Osteocyte (in vitro differentiated cells): Measurements from ENCODE around the gene OSBPL5. TPM values are rescaled to one million over a fixed set of nuclear protein-coding genes. Genes with fewer than 3 reads are reported as not detected.

Source experiments
- DNase-seq: peaks from one replicate; pipeline ENCODE4 v3.0.0; 2021; ENCODE audit warnings: mixed read lengths; ENCODE audit not compliant: unreplicated experiment; ENCODE audit errors: extremely low spot score
- H3K27ac Mint-ChIP-seq: one replicate; pipeline ENCODE4 v1.8.0; 2021; ENCODE audit warnings: mild to moderate bottlenecking, mixed read lengths; ENCODE audit not compliant: unreplicated experiment
- H3K27me3 Mint-ChIP-seq: one replicate; pipeline ENCODE4 v1.8.0; 2021; ENCODE audit warnings: mixed read lengths; ENCODE audit not compliant: unreplicated experiment
- H3K36me3 Mint-ChIP-seq: one replicate; pipeline ENCODE4 v1.8.0; 2021; ENCODE audit warnings: mixed read lengths; ENCODE audit not compliant: unreplicated experiment
- H3K4me1 Mint-ChIP-seq: one replicate; pipeline ENCODE4 v1.8.0; 2021; ENCODE audit warnings: mixed read lengths; ENCODE audit not compliant: unreplicated experiment
- H3K4me3 Mint-ChIP-seq: one replicate; pipeline ENCODE4 v1.8.0; 2021; ENCODE audit warnings: mild to moderate bottlenecking, moderate library complexity, mixed read lengths; ENCODE audit not compliant: unreplicated experiment
- H3K9me3 Mint-ChIP-seq: one replicate; pipeline ENCODE4 v1.8.0; 2021; ENCODE audit warnings: mixed read lengths; ENCODE audit not compliant: unreplicated experiment
- CTCF ChIP-seq: fragments of 200-600 bp; sonication (generic); IDR thresholded peaks from 2 replicates; pipeline ENCODE4 v1.5.0; 2021; ENCODE audit warnings: antibody characterized with exemption, mild to moderate bottlenecking, moderate library complexity
- total RNA-seq: library from RNA; stranded (reverse); gene quantifications from 2 replicates; pipeline ENCODE4 v1.2.1, GENCODE V29; 2021

The OSBPL5 gene
- total RNA-seq, 1 donor from 2014 or later: 47.9 TPM

GRCh38 chr11:3147257-3147619 lies 17.9 kb downstream of the OSBPL5 start:
- H3K27ac Mint-ChIP-seq: peak overlapping the region; percentile 34
- H3K9me3 Mint-ChIP-seq: no peaks in the 10 kb centered on the region
- H3K36me3 Mint-ChIP-seq: peaks cover 3% of the 10 kb centered on the region
- no peak for TF ChIP-seq CTCF
- DNase-seq: no peak
- H3K27me3 Mint-ChIP-seq: no peaks in the 10 kb centered on the region
- H3K4me1 Mint-ChIP-seq: peaks cover 51% of the 10 kb centered on the region
- H3K4me3 Mint-ChIP-seq: no peak overlapping the region

GRCh38 chr11:3146612-3147256 lies 18.4 kb downstream of the OSBPL5 start:
- Mint-ChIP-seq H3K27ac (peak overlapping the region; percentile 54), H3K36me3 (peaks cover 2% of the 10 kb centered on the region), H3K9me3 (no peaks in the 10 kb centered on the region), H3K4me3 (no peak overlapping the region), H3K27me3 (no peaks in the 10 kb centered on the region), H3K4me1 (peaks cover 46% of the 10 kb centered on the region)
- no peak for TF ChIP-seq CTCF
- no peak for DNase-seq

GRCh38 chr11:3145206-3145520 lies 19.9 kb downstream of the OSBPL5 start:
- TF ChIP-seq CTCF: no peak
- Mint-ChIP-seq H3K27me3 (no peaks in the 10 kb centered on the region), H3K9me3 (no peaks in the 10 kb centered on the region), H3K4me3 (no peak overlapping the region), H3K36me3 (no peaks in the 10 kb centered on the region), H3K4me1 (peaks cover 35% of the 10 kb centered on the region), H3K27ac (no peak overlapping the region)
- no peak for DNase-seq

GRCh38 chr11:3144296-3145205 lies 20.6 kb downstream of the OSBPL5 start:
- H3K27me3 Mint-ChIP-seq: no peaks in the 10 kb centered on the region
- peaks cover 31% of the 10 kb centered on the region for H3K4me1 Mint-ChIP-seq
- no peak overlapping the region for H3K4me3 Mint-ChIP-seq
- TF ChIP-seq CTCF: no peak
- no peaks in the 10 kb centered on the region for H3K36me3 Mint-ChIP-seq
- H3K9me3 Mint-ChIP-seq: no peaks in the 10 kb centered on the region
- DNase-seq: no peak
- H3K27ac Mint-ChIP-seq: no peak overlapping the region

GRCh38 chr11:3143136-3143880 lies 21.8 kb downstream of the OSBPL5 start:
- no peaks in the 10 kb centered on the region for H3K27me3 Mint-ChIP-seq
- H3K27ac Mint-ChIP-seq: no peak overlapping the region
- peaks cover 28% of the 10 kb centered on the region for H3K4me1 Mint-ChIP-seq
- H3K4me3 Mint-ChIP-seq: no peak overlapping the region
- no peak for DNase-seq
- no peaks in the 10 kb centered on the region for H3K36me3 Mint-ChIP-seq
- H3K9me3 Mint-ChIP-seq: no peaks in the 10 kb centered on the region
- no peak for TF ChIP-seq CTCF
